Kidney (tissue), 14 donors: ENCODE measurements around the gene LDLRAD3. TPM values are rescaled to one million over a fixed set of nuclear protein-coding genes. Genes with fewer than 3 reads are reported as not detected.
A peak's percentile ranks its signal among the peaks of the same experiment; 100 is the strongest.

ENCODE experiments used
- DNase-seq, 5 donors: peaks; one replicate each; pipeline ENCODE4 v3.0.0-alpha.2; 2013 to 2020
- FAIRE-seq: peaks from 2 replicates; lab custom pipeline; 2012; peaks lifted over from hg19 to GRCh38; lab: Jason Lieb, UNC
- H3K27ac ChIP-seq, 2 donors: one replicate each; pipeline ENCODE4 v1.7.0; 2013; ENCODE audit warnings: low read depth in 2 of 2, low read length in 2 of 2, inconsistent platforms in 1 of 2
- H3K27me3 ChIP-seq: one replicate; pipeline ENCODE4 v1.7.1; 2013; ENCODE audit warnings: low read length, inconsistent platforms; ENCODE audit not compliant: control insufficient read depth, insufficient read depth
- H3K36me3 ChIP-seq, 3 donors: one replicate each; pipeline versions ENCODE4 v1.7.0 to v1.7.1; 2013; ENCODE audit warnings: low read length in 3 of 3, control low read depth in 1 of 3, inconsistent platforms in 1 of 3; ENCODE audit not compliant: insufficient read depth in 3 of 3, control insufficient read depth in 2 of 3
- H3K4me1 ChIP-seq, 3 donors: one replicate each; pipeline versions ENCODE4 v1.7.0 to v1.7.1; 2013; ENCODE audit warnings: low read length in 3 of 3, inconsistent platforms in 1 of 3, low read depth in 1 of 3; ENCODE audit not compliant: control insufficient read depth in 2 of 3, insufficient read depth in 2 of 3
- H3K4me3 ChIP-seq, 3 donors: one replicate each; pipeline versions ENCODE4 v1.7.0 to v1.8.1; 2013; ENCODE audit warnings: low read length in 3 of 3, control low read depth in 1 of 3, inconsistent platforms in 1 of 3
- H3K9ac ChIP-seq, 3 donors: one replicate each; pipeline versions ENCODE4 v1.7.0 to v1.7.1; 2013; ENCODE audit warnings: low read length in 3 of 3, control low read depth in 1 of 3, inconsistent platforms in 1 of 3
- H3K9me3 ChIP-seq, 3 donors: one replicate each; pipeline versions ENCODE4 v1.7.0 to v1.7.1; 2013; ENCODE audit warnings: low read length in 3 of 3, control low read depth in 1 of 3, inconsistent platforms in 1 of 3; ENCODE audit not compliant: control insufficient read depth in 2 of 3, insufficient read depth in 1 of 3
- intact Hi-C: fragments of 100-400 bp; cut with DNase I; formaldehyde crosslinking; loops from one replicate; pipeline ENCODE4 v1.11.1; 2022
- polyA plus RNA-seq: library from polyadenylated mRNA; stranded (reverse); fragments of 350-450 nt; fragmentation: Illumina TruSeq; extraction: RNeasy Lipid Tissue Mini Kit (QIAGEN cat#74804); gene quantifications from one replicate; pipeline ENCODE4 v1.2.3, GENCODE V29; 2014; ENCODE audit warnings: low read depth, low replicate concordance; ENCODE audit not compliant: insufficient read depth
- total RNA-seq: library from RNA; stranded (reverse); fragmentation: NEBNext Ultra II Directional; extraction: Animal tissue kit (Norgen Biotek cat#: 25700); gene quantifications from one replicate; pipeline ENCODE4 v1.2.1, GENCODE V29; 2021
- TF ChIP-seq, protein P1 (sequence below): IDR thresholded peaks from 3 replicates; pipeline ENCODE4 v1.5.1; 2012; ENCODE audit warnings: mild to moderate bottlenecking, moderate library complexity, borderline replicate concordance; ENCODE audit not compliant: insufficient read depth; ENCODE audit errors: extremely low read depth
- donor health status: control.
- donor health status: control.
- donor health status: control.
- donor health status: control.
- donor health status: control.
- donor health status: DM: yes; HTN: yes; CAD: no.
- donor health status: Normal renal cell carcinoma (clear cell type).

The LDLRAD3 gene
- total and polyA plus RNA-seq, 2 donors from 2014 or later = 1.2 to 14.2 TPM

DNA sequence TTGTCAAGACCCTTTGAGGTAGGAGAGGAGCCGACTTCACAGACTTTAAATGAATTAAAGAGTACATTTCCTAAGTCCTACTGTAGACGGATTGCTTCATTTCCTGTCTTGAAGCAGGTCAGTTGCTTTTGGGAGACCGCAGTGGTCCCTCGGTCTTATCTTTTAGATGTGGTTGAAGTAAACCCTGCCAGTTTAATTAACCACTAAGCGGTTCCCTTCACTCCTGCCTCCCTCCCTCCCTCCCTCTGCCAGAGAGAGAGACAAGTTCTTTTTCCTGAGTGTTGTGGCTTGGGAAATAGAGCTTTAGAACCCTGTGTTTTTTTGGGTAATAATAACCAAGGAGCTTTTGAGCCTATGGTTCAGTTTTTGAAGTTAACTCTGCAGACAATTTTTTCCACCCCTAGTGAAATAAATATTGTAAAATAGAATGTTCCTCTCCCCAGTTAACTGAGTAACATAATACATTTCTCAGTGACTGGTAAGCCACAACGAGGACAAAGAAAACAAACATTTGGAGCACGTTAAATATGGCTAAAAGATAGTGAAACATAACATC is 147.5 kb downstream of the LDLRAD3 start:
- H3K9me3 ChIP-seq = no peaks in the 10 kb centered on the region
- no peak overlapping the region for H3K27ac ChIP-seq
- H3K36me3 ChIP-seq = no peaks in the 10 kb centered on the region
- no peaks in the 10 kb centered on the region for H3K27me3 ChIP-seq
- DNase-seq = peak in 2 of 5 donors; percentile 36 to 61
- H3K9ac ChIP-seq = no peak overlapping the region
- TF ChIP-seq, protein P1, sequence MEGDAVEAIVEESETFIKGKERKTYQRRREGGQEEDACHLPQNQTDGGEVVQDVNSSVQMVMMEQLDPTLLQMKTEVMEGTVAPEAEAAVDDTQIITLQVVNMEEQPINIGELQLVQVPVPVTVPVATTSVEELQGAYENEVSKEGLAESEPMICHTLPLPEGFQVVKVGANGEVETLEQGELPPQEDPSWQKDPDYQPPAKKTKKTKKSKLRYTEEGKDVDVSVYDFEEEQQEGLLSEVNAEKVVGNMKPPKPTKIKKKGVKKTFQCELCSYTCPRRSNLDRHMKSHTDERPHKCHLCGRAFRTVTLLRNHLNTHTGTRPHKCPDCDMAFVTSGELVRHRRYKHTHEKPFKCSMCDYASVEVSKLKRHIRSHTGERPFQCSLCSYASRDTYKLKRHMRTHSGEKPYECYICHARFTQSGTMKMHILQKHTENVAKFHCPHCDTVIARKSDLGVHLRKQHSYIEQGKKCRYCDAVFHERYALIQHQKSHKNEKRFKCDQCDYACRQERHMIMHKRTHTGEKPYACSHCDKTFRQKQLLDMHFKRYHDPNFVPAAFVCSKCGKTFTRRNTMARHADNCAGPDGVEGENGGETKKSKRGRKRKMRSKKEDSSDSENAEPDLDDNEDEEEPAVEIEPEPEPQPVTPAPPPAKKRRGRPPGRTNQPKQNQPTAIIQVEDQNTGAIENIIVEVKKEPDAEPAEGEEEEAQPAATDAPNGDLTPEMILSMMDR = no peak
- H3K4me3 ChIP-seq = no peak overlapping the region
- intact Hi-C loops = no loop called here
- no peak for FAIRE-seq
- H3K4me1 ChIP-seq = peaks cover 0 to 2% (median 0%) of the 10 kb centered on the region in 3 donors

DNA sequence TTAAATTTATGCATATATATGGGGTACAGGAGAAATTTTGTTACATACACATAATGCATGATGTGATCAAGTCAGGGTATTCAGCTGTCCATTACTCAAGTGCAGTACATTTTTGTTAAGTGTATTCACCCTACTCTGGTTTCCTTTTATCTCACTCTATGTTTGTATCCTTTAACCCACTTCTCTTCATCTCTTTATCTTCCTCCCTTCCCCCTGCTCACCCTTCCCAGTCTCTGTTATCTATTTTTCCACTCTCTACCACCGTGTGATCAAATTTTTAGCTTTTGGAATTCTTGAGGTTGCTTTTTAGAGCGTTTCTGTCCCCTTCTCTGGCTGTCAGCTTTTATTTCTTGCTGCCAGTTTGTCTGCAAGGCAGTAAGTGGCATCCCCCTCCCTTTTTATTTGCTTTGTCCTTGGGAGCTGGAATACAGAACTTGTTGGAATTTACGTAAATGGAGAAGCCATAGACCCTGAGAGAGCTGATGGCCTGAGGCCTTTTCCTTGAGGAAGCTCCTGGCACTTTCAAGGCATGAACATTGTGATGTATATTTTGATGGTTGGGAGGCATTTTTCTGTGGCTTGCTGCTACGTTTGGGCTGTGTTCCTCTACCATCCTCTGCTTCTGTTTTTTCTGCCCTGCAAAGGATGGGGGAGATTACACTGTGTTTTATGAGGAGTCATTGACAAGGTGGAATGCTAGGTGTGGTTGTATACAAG is 148.6 kb downstream of the LDLRAD3 start:
- DNase-seq = no peak
- TF ChIP-seq, protein P1 = no peak
- Histone ChIP-seq H3K27ac (no peak overlapping the region), H3K4me1 (peaks cover 0 to 2% (median 0%) of the 10 kb centered on the region in 3 donors), H3K4me3 (no peak overlapping the region), H3K36me3 (no peaks in the 10 kb centered on the region), H3K27me3 (no peaks in the 10 kb centered on the region), H3K9ac (no peak overlapping the region), H3K9me3 (no peaks in the 10 kb centered on the region)
- FAIRE-seq = no peak
- intact Hi-C loops = no loop called here

DNA sequence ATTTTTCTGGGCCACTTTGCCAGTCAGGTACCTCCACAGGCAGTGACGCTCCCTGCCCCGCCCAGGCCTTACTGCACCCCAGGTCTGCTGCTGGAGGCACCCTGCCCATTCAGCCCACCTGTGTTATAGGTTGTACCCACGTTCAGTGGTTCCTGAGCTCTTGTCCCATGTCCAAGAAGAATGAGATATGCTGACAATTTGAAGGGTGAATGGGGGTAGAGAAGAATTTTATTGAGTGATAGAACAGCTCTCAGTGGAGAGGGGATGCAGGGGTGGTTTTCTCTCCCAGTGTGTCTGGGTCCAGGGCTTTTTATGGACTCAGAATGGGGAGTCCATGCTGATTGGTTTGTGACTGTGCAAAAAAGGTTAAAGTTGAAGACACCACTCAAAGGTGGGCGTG is 149.7 kb downstream of the LDLRAD3 start:
- TF ChIP-seq, protein P1 = no peak
- Histone ChIP-seq H3K9ac (no peak overlapping the region), H3K36me3 (no peaks in the 10 kb centered on the region), H3K9me3 (no peaks in the 10 kb centered on the region), H3K4me3 (no peak overlapping the region), H3K27ac (no peak overlapping the region), H3K27me3 (no peaks in the 10 kb centered on the region), H3K4me1 (peaks cover 0 to 2% (median 0%) of the 10 kb centered on the region in 3 donors)
- FAIRE-seq (no peak), DNase-seq (no peak)
- intact Hi-C loops = no loop called here
